ENCODE measurements around the gene SYMPK.

SYMPK gene

GRCh38 chr19:45860359-45861259 is 2.3 kb downstream of the SYMPK start:
- TF ChIP-seq POLR2A (IDR thresholded peaks at IDR 0.05; ENCODE audit: low read depth, low read length) = no peak
- FAIRE-seq (no peak), DNase-seq (ENCODE audit: insufficient read length) (no peak)

GRCh38 chr19:45854167-45854778 is 8.7 kb downstream of the SYMPK start:
- no peak for FAIRE-seq
- DNase-seq (ENCODE audit: insufficient read length) = no peak

DNA sequence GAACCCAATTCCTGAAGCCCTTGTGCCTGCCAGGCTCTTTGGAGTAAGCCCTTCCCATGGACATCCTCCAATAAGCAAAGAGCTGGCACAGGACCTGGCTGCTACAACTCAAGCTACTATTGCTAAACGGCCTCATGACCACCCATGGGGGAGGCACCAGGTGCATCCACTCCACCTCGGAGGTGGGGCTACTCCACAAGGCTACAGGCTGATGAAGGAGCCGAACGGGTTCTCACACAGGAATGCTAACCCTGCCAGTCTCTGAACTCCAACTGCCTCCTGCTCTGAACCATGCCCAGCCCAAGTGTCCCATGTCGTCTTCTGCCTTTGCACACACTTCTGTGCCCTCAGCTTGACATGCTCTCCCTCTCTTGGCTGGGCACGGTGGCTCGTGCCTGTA is 10.0 kb downstream of the SYMPK start:
- no peak for FAIRE-seq
- DNase-seq (ENCODE audit: insufficient read length) = no peak
- TF ChIP-seq POLR2AphosphoS5 (IDR thresholded peaks at IDR 0.05; ENCODE audit: low read depth, low read length) (no peak), TAF1 (IDR thresholded peaks at IDR 0.05; ENCODE audit: borderline replicate concordance, low read depth, low read length) (no peak), POLR2A (IDR thresholded peaks at IDR 0.05; ENCODE audit: low read depth, low read length) (no peak)

More at GRCh38 chr19:45854167-45854778, 8.7 kb downstream of the SYMPK start:
- TF ChIP-seq POLR2A (IDR thresholded peaks at IDR 0.05; ENCODE audit: low read depth, low read length) (no peak; the same call in 1 of the 2 replicates), POLR2AphosphoS5 (IDR thresholded peaks at IDR 0.05; ENCODE audit: low read depth, low read length) (no peak), TAF1 (IDR thresholded peaks at IDR 0.05; ENCODE audit: borderline replicate concordance, low read depth, low read length) (no peak)

DNA sequence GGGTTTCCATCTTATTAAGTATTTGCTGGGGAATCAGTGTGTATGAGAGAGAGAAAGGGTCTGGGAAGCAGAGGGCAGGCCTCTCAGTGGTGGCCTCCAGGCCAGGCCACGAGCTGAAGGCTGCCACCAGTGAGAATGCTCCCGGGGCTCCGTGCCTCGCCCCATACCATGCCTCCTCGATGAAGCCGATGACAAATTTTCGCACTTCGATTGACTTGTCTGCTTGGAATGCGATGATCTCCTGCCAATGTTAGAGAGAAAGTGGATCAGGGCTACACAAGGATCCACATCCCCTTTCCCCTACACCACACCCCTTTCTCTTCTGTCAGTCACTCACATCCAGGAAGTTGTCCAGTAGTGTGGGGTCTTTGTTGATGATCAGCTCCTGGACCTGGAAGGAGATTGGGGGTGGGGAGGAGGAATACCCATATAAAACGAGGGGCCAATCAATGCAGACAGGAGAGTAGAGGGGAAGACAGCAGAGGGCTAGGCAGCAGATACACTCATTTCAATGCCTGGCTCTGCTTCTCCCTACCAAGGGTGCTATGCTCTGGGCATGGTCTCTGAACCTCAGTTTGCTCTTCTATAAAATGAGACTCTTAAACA is 10.7 kb downstream of the SYMPK start:
- no peak for FAIRE-seq
- no peak for TF ChIP-seq TAF1 (IDR thresholded peaks at IDR 0.05; ENCODE audit: borderline replicate concordance, low read depth, low read length)
- no peak for TF ChIP-seq POLR2A (IDR thresholded peaks at IDR 0.05; ENCODE audit: low read depth, low read length)
- TF ChIP-seq POLR2AphosphoS5 (IDR thresholded peaks at IDR 0.05; ENCODE audit: low read depth, low read length) = no peak

DNA sequence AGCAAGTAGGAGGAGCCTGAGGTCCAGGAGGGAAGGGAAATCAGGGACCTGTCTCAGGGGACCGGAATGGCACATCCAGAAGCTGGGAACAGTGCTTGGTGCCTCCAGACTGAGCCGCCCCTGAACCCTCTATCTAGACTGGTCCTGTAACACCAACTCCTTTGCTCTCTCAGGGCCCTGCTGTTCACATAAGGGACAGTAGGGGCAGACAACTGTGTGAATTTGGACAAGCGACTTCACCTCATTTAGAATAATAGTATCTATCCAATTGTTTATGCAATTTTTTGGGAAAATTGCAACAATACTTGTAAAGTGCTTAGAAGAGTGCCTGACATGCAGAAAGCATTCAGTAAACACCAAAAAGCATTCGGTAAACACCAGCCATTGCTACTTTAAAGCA is 14.0 kb downstream of the SYMPK start:
- FAIRE-seq (no peak), DNase-seq (ENCODE audit: insufficient read length) (no peak)
- TF ChIP-seq POLR2A (IDR thresholded peaks at IDR 0.05; ENCODE audit: low read depth, low read length) = no peak
- TF ChIP-seq TAF1 (IDR thresholded peaks at IDR 0.05; ENCODE audit: borderline replicate concordance, low read depth, low read length) = no peak
- no peak for TF ChIP-seq POLR2AphosphoS5 (IDR thresholded peaks at IDR 0.05; ENCODE audit: low read depth, low read length)

More for the DNA sequence above, 10.7 kb downstream of the SYMPK start:
- no peak for DNase-seq (ENCODE audit: insufficient read length)

DNA sequence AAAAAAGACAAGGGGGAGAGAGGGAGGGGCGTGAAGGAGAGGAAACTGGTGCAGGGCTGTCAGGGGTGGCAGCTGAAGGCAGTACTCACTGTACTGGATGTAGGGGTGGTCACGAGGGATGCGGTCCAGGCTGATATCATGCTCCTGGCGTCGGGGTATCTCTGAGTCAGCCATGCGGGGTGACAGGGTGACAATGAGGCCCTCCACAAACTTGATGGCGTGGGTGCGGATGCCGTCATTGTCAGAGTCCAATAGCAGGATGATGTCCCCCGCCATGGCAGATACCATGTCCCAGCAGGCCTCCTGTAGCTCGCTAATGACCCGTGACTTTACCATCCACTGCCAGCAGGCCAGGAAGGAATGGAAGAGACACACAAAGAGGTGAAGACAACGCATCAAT is 15.3 kb downstream of the SYMPK start:
- DNase-seq (ENCODE audit: insufficient read length) (no peak), FAIRE-seq (no peak)
- TF ChIP-seq POLR2A (IDR thresholded peaks at IDR 0.05; ENCODE audit: low read depth, low read length) (no peak), TAF1 (IDR thresholded peaks at IDR 0.05; ENCODE audit: borderline replicate concordance, low read depth, low read length) (no peak), POLR2AphosphoS5 (IDR thresholded peaks at IDR 0.05; ENCODE audit: low read depth, low read length) (no peak)

DNA sequence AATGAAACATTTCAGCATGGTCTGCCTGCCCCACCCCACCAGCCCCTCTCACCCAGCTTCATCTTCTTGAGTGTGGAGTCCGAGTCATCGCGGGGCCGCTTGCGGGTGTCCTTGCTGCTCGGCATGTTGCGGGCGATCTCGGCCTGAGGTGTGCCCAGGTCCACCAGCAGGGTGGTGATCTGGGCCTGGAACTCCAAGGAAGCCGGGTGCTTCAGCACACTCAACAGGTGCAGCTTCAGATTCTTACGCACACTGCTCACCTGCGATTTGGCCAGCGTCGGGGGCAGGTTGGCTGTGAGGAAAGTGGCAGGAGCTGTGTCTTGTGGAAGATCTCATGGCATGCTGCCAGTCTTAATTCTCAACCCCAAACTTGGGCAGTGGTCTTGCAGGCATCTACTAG is 20.7 kb downstream of the SYMPK start:
- TF ChIP-seq POLR2A (IDR thresholded peaks at IDR 0.05; ENCODE audit: low read depth, low read length) (no peak), POLR2AphosphoS5 (IDR thresholded peaks at IDR 0.05; ENCODE audit: low read depth, low read length) (no peak), TAF1 (IDR thresholded peaks at IDR 0.05; ENCODE audit: borderline replicate concordance, low read depth, low read length) (no peak)
- FAIRE-seq = no peak
- DNase-seq (ENCODE audit: insufficient read length) = no peak

DNA sequence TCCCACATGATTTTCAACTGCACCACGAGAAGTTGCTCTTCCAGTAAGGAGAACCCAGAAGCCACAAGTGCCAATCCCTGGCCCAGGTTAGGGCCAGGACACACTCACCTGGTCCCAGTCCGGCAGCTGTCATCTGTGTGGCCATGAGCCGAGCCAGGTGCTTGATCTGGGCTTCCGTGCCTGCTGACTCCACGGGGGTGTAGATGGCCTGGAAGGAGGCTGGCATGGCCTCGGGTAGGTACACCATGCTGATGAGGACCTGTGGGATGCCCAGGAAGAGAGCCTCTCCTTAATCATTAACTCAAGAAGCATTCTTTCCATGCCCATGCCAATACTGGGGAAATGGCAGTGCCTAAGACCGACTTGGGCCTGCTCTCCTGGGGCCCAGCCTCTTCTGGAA is 28.0 kb downstream of the SYMPK start:
- no peak for TF ChIP-seq POLR2A (IDR thresholded peaks at IDR 0.05; ENCODE audit: low read depth, low read length)
- TF ChIP-seq POLR2AphosphoS5 (IDR thresholded peaks at IDR 0.05; ENCODE audit: low read depth, low read length) = no peak
- no peak for TF ChIP-seq TAF1 (IDR thresholded peaks at IDR 0.05; ENCODE audit: borderline replicate concordance, low read depth, low read length)
- DNase-seq (ENCODE audit: insufficient read length) (no peak), FAIRE-seq (no peak)

DNA sequence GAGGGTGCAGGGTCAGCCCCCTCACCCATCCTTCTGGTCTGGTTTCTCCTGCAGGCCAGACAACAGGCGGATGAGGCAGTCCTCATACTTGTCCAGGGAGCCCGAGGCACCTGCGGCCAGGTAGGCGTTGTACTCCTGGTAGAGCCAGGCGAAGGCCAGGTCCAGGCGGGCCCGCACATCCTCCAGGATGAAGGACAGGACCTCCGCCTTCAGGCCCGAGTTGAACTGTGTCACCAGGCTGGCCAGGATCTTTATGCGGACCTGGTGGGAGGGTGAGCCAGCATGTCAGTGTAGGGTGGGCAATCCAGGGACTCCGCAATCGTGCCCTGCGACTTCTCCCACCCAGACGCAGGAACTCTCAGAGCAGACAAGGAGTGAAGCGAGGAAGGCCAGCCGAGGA is 34.0 kb downstream of the SYMPK start:
- FAIRE-seq (no peak), DNase-seq (ENCODE audit: insufficient read length) (no peak)
- TF ChIP-seq POLR2A (IDR thresholded peaks at IDR 0.05; ENCODE audit: low read depth, low read length) = no peak

DNA sequence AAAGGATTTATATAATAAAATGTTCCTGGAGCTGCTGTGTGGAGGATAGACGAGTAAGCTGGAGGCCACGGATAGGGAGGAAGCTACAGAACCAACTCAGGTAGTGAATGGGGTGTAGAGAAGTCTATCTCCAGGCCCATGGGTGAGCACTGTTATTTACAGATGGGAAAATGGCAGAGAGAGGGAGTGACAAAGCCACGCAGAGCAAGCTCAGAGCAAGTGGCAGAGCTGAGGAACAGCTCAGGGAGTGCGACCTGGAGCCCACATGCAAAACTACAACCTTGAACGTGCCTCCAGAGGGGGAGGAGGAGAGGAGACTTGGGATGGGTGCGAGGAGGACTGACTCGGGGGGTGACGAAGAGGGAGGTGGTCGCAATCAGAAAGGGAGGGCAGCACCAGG is 34.4 kb downstream of the SYMPK start:
- TF ChIP-seq POLR2A (IDR thresholded peaks at IDR 0.05; ENCODE audit: low read depth, low read length) (no peak), POLR2AphosphoS5 (IDR thresholded peaks at IDR 0.05; ENCODE audit: low read depth, low read length) (no peak), TAF1 (IDR thresholded peaks at IDR 0.05; ENCODE audit: borderline replicate concordance, low read depth, low read length) (no peak)
- DNase-seq (ENCODE audit: insufficient read length) (no peak), FAIRE-seq (no peak)

GRCh38 chr19:45827459-45828093 is 35.4 kb downstream of the SYMPK start:
- no peak for FAIRE-seq
- TF ChIP-seq POLR2A (IDR thresholded peaks at IDR 0.05; ENCODE audit: low read depth, low read length) (no peak), TAF1 (IDR thresholded peaks at IDR 0.05; ENCODE audit: borderline replicate concordance, low read depth, low read length) (no peak), POLR2AphosphoS5 (IDR thresholded peaks at IDR 0.05; ENCODE audit: low read depth, low read length) (no peak)
- no peak for DNase-seq (ENCODE audit: insufficient read length)

All from GM12892 (cell line).